HG03520 (cell line): Measurements from ENCODE around the gene BCAN.

ENCODE experiments used
- ATAC-seq: cut with Tn5 transposase; IDR thresholded peaks from one replicate; pipeline ENCODE4 v1.9.1; 2021; ENCODE audit warnings: mild to moderate bottlenecking, moderate library complexity; ENCODE audit not compliant: unreplicated experiment

The BCAN gene

DNA sequence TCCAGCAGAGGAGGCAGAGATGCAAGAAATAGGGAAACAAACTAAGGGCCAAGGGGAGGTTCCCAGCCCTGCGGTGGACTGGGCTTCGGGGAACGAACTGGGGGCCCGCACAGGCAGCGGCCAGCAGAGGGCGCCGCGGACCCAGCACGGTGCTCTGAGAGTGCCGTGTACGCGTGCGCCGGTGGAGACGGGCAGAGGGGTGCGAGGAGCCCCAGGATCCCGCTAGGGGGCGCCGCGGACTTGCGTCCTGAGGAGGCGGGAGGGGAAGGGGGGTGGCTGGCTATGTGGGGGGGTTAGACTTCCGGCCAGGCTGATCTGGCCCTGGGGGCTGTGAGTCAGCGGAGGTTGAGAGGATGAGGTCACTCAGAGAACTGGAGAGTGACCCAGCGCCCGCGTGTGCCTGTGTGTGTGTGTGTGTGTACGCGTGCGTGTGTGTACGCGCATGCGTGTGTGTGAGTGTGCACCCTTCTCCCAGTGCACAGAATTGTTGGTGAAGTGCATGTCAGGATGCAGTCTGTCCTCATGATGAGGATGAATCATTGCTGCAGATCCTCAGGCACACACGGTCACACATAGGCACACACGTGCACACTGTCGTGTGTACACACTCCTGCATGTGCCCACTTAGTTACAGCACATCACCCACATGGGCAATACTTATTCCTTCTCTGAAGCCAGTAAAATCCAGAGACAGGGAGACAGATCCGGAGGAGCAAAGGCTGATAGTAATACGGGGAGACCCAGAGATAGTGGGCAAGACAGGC is 18.3 kb downstream of the BCAN start:
- peak; percentile 63 for ATAC-seq

DNA sequence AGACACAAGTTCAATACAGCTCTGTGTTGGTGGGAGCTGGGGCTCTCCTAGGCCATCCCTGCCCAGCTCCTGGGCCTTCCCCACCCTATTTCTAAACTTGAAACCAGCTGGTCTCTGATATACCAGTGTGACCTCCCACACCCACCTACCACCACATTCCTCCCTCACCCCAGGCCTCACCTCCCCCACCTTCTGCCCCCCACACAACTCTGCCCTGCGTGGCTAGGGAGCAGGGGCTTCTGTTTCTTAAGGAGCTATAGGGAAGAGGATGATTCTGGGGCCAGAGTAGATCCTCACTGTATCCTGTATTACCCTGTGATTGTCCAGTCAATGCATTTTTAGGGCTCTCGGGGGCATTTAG is 18.8 kb downstream of the BCAN start:
- no peak for ATAC-seq

DNA sequence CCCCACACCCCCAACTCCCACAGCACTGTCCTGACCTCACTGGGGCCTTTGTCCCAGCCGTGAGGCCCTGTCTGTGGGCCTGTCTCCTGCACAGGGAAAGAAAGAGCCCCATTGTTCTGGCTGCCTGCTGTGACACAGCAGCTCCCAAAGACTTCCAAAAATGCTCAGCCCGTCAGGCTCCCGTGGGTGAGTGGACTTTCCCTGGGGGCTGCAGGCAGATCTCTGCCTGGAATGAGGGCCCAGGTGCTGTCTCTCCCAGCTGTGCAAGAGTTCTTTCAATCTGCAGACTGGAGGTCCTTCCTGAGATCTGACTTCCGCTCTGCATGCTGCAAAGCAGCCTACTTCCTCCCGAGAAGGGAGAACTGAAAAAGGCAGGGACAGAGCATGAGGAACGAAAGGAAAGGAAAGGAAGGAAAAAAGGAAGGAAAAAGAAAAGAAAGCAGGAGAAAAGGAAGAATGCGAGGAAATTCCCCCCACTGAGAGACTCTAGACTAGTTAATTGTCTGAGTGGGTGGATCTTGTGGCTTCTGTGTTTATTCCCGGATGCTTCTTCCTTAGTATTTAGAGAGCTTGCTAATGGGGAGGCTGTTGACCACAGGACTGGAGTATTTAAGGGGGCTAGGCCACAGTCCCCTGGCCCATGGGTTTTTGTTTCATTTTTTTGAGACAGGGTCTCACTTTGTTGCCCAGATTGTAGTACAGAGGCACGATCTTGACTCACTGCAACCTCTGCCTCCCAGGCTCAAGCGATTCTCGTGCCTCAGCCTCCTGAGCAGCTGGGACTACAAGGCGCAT is 20.3 kb downstream of the BCAN start:
- no peak for ATAC-seq

DNA sequence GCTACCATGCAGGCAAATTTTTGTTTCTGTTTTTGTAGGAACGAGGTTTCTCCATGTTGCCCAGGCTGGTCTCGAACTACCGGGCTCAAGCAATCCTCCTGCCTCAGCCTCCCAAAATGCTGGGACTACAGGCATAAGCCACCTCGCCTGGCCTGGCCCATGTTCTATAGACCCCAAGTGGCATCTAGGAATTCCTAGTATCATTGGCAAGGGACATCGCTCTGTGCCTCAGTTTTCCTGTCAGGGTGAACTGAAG is 20.8 kb downstream of the BCAN start:
- no peak for ATAC-seq

DNA sequence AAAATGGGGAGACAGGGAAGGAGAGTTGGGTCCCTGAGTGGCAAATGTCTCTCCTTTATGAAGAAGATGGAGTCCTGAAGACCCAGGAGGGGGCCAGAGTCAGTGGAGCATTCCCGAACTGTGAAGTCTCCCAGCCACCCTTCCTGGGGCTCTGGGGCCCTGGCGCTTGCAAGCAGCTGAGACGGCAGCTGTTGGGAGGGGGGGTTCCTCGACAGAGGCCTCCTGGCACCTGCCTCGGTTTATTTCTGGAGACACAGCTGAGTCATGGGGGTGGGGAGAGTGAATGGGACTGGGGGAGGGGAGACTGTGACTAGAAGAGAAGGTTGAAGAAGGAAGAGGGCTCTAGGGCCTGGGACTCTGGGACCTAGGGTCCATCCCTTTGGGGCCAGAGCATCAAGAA is 21.3 kb downstream of the BCAN start:
- ATAC-seq, result no peak

DNA sequence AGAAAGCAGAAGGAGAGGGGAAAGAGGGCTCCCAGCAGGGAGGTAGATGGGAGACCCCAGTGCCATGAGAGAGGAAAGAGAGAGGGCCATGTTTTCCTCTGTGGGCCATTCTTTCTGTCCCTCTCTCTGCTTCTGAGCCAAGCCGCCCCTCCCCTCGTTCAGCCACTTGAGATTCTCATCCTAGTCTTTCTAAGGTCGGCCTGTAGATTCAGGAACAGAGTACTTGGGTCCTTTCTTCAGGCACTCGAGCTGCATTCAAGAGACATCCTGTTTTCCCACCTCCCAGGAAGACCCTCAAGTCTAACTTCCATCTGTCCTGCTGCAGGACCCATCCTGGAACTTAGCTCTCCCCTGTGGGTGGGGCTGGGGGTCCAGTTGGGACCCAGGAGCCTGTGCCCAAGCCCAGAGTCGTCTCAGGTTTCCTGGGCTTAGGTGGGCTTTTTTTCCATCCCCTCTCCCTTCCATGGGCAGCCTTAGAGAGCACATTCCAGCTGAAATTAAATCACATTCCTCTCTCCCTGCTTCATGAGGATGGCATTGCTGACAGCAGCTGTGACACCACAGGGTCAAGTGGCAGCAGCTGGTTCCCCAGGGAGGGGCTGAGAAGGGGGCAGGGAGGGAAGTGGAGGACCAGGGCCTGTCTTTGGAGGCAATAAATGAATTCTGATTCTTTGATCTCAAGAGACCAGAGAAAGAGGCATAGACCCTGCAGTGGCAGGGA is 22.3 kb downstream of the BCAN start:
- no peak for ATAC-seq

DNA sequence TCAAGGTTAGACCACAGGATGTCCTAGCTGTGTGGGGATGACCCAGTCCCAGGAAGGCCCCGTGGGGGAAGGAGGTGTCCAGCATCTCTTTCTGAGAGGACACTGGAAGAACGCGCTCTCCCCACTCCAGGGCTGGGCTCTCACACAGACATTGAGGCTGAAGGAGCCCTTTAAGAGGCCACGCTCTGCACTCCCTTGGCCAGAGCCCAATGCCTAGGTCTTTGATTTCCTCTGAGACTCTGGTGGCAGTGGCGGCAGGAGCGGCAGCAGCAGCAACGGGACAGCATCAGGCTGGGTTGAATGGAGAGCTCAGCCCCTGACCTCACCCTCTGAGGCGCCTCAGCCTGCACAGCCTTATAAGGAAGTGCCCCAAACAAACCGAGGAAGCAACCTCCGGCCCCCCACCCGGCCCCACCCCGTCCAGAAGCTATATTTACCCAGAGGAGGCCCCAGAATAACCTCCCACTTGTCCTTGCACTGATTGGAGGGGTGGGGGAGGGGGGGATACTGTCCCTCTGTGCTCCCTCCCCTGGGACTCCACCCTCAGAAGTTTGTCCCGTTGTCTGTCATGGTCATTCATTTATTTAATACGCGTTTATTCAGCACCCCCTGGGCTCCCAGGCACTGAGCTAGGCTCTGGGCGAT is 23.0 kb downstream of the BCAN start:
- ATAC-seq, result no peak

DNA sequence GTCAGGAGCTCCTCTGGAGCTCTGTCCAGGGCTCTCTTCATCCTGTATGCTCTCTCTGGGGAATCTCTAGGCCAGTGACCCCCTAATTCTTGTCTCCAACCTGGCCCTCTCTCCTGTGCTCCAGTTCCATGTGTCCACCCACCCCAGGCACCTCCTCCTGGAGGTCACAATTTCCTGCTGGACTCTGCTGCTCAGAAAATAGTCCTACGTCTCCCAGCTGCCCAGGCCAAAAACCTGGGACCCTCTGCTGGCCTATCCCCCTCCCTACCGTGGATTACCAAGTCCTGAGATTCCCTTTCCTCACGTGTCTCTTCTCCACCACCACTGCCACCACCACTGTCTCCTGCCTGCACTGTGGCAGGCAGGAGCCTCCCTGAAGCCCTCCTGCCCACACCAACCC is 23.6 kb downstream of the BCAN start:
- ATAC-seq, result no peak

DNA sequence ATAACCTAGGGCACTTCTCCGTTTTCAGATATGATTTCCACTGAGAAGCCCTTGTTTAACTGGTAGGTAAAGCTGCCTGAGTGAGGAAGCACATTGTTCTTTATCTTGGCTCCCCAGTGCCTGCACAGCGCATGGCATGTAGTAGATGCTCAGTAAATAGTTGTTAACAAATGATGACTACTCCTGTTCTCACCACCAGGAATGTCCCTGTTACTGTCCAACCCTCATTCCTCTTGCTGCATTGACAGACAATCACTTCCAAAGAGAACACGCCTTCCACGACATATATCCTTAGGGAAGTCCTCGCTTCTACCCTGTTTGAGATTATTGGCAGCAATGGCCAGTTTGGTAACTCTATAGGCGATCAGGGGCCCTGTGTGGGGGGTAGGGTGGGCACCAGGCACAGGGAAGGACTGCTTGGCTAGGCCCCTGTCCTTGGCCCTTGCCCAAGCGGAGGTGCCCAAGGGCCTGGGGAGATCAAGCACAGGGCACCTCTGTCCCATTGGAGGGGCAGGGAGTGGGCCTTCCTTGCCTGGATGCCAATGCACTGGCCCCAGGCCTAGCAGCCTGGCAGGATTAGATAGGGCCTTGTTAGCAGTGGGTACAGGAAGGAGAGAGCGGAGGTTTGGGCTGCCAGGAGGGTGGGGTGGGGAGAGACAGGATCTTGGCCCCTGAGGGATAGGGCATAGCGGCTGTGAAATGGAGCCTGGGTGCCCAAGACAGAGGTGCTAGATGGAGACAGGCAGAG is 25.1 kb downstream of the BCAN start:
- ATAC-seq, result no peak

DNA sequence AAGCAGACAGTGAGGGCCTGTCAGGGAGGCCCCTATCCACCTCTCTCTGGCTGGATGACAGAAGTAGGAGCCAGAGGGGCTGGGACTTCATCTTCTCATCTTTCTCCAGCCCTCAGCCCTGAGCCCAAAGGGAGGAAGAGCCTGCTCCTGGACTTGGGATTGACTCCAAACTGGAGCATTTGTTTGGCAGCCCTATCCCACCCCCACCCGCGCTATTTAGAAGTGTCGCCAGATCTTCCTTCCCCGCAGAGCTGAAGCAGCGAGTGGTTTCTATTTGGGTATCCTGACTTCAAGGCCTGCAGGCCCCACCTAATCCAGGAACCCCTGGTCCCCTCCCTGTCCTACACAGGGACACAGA is 25.7 kb downstream of the BCAN start:
- ATAC-seq, result no peak

DNA sequence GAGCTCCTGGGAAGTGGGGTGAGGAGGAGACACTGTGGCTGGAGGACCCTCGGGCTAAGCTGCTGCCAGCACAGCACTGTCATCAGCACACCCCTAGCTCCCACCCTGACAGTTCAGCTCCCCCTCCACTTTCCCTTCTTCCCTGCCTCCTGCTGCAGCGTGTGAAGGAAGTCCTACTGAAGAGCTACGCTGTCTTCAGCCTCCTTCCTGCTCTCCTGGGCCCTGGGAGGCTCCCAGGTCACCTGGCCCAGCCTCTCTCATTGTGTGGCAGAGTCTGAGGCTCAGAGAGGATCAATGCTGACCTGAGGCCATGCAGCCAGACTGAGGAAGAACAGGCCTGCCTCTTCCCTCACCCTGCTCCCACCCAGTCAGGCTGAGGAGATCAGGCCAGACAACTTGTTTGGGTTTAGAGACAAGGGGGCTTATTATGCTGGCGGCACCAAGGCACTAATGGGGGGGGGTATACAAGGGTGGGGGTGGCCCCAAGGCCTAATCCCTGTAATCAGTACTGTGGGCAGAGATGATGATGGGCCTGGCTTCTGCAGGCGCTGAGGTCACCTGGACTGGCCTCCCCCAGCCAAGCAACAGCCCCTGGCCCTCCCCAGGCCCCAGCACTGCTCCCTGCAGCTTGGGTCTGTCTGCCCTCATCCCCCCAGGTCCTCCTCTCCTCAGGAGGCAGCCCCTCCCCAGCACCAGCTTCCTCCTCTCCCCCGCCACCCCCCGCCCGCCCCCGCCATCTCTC is 26.2 kb downstream of the BCAN start:
- no peak for ATAC-seq

DNA sequence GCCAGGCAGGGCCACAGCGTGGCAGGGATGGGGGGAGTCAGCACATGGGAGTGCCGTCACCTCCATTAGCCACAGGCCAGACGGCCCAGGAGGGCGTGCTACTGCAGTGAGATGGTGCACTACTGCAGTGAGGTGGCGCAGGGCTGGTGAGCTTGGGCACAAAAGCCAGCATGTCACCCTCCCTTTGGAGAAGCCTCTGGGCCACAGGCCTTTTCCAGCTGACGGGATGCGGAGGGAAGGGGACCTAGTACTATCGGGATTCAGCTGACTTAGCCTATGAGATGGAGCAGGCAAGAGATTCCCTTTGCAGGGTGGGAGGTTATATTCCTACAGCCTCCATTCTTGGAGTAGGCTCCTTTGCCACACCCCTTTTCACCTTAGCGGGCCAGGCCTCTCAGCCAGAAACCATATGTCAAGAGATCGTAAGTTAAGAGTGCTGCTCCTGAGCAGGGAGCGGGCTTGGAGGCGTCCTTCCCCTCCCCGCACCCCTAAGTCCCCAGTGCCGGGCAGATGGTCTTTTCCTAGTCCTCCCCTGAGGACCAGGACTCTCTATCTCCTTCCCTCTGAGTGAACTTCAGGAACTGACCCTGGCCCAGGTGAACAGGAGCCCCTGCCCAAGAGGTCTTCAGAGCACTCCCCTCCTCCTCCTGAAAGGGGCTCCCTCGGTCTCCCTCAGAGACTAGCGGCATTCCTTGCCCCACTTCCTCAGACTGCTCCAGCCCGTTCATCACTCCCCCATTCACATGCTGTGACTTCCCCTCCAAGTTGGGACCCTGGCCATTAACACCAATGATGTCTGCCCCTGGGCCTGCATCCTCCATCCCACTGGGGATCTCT is 27.1 kb downstream of the BCAN start:
- no peak for ATAC-seq

DNA sequence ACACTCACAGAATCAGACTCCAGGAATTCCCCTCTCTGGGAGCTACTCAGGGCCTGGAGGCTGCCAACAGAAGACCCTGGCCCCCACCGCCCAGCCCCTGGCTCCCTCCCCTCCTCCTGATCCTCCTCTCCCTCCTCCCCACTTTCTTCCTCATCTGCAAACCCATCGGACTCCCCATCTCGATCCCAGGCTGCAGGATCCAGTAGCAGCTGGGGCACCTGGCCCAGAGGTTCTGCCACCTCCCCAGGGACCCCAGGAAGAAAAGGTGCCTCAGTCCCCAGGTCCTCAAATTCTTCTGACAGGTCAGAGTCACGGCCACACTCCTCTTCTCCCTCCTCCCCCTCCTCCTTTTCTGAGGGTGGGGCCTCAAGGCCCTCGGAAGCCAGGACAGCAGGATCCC is 27.9 kb downstream of the BCAN start:
- ATAC-seq, result no peak

DNA sequence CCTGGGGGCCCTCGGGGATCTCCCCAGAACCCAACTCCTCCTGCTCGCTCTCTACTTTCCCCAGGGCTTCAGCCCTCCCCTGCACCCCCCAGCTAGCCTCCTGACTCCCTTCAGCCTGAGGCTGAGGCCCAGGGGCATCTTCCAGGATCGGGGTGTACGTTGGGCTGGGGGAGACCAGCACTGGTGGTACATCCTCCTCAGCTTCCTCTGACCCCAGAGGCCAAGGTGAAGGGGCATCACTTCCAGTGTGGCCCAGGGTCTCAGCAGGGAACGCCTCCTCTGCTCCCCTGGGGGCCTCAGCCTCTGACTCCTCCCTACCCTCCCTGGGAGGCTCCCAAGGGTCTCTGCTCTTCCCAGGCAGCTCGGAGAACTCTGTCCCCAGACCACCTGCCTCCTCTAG is 28.4 kb downstream of the BCAN start:
- ATAC-seq, result no peak

DNA sequence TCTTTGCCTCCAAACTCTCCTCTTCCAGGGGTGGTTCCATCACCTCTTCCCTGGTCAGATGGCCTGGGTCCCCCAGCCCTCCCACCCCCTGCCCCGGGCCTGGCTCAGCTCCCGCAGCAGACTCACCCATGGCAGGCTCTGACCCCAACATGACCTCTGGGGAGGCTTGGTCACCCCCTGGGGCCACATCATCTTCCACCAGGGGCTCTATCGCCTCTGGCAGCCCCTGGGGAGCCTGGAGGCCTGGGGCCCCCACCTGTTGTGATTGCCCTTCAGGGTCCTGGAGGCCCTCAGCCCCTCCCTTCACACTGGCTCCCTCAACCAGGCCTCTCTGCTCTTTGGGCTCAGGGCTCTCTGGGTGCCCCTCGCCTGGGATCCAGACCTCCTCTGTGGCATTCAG is 28.9 kb downstream of the BCAN start:
- no peak for ATAC-seq

DNA sequence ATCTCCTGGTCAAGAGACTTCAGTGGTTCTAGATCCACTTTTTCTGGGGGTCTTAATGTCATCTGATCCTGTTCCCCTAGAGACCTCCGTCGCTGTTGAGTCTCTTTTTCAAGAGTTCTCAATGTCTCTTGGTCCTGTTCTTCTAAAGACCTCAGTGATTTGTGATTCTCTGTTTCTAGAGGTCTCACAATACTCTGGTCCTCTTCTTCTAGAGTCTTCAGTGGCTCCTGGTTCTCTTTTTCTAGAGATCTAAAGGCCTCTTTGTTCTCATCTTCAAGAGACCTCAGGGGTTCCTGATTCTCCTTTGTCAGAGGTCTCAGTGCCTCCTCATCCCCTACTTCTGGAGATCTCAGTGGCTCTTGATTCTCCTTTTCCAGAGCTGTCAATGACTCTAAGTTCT is 29.9 kb downstream of the BCAN start:
- ATAC-seq, result no peak

DNA sequence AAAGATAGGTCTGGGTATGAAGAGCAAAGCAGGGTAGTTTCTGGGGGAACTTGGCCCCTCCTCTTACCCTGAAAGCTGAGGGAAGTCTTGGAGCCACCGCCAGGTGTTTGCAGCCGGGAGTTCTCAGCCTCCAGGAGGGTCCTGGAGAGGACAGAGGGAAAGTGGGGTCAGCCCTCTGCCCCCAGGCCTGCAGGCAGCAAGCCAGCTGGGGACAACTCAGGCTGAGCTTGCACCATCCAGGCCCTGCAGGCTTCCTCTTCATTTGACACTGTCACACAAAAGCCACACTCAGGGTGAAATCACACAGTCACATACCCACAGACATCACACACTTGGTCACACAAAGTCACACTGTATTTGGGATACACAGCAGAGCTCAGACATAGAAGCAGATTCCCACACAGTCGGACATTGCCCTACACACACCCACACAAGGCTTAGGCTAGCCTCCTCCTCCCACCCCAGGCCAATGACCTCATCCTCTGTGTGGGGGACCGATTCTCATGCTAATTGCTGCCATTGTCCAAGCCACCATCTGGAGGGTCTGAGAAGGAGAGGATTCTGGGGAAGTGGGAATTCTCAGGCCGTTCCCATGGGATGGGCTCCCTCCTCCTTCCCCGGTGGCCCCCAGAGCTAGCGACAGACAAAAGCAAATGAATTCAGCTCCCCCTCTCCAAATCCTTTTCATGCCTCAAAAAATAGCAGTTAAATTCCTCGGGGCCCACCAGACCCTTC is 31.6 kb downstream of the BCAN start:
- no peak for ATAC-seq

DNA sequence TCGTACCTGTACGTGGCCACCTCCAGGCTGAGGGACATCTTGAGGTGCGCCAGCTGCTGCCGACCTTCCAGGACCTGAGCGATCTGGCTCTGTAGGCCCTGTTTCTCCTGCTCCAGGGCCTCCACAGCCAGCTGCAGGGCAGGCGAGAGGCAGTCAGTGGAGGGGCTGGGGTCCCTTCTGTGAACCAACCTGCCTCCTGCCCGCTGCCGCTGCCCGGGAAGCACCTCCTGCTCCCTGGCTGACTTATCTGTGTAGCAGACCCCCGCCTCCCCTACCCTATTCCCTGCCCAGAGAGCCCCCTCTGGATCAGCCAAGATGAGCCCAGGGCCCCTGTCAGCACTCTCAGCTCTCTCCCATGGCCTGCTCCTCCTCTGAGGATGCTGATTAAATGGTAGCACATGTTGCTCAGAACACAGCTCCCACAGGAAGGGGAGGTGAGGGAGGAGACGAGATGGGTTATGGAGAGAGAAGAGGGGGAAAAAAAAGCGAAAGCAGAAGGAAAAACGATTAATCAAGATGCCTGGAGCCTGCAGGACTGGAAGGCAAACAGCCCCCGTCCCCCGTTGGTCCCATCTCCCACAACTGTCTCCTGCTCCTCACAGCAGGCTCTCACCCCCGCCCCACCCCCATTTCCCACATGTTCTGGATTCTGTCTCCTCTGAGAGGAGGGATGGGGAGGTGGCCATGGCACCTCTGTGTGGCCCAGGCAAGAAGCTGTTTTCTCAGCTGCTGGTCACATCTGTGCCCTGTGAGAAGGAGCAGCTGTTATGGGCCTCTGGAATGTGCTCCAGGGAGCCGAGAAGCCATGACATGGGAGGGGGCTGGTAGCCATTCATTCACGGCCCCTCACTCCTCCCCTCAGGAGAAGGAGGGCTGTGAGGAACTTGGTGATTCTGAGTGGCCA is 33.5 kb downstream of the BCAN start:
- ATAC-seq, result no peak
